ENCODE results near the gene AHNAK2.

The AHNAK2 gene

GRCh38 chr14:104917993-104918392 lies 60.2 kb downstream of the AHNAK2 start:
- no peak overlapping the region for H3K9ac ChIP-seq (ENCODE audit: low read length)
- no peaks in the 10 kb centered on the region for H3K4me1 ChIP-seq (ENCODE audit: low read length)
- TF ChIP-seq EZH2phosphoT487 (IDR thresholded peaks at IDR 0.05; ENCODE audit: low read length) (no peak), EZH2 (optimal IDR thresholded peaks at IDR 0.05; ENCODE audit: low read depth, low read length) (no peak)
- TF ChIP-seq, protein P1, sequence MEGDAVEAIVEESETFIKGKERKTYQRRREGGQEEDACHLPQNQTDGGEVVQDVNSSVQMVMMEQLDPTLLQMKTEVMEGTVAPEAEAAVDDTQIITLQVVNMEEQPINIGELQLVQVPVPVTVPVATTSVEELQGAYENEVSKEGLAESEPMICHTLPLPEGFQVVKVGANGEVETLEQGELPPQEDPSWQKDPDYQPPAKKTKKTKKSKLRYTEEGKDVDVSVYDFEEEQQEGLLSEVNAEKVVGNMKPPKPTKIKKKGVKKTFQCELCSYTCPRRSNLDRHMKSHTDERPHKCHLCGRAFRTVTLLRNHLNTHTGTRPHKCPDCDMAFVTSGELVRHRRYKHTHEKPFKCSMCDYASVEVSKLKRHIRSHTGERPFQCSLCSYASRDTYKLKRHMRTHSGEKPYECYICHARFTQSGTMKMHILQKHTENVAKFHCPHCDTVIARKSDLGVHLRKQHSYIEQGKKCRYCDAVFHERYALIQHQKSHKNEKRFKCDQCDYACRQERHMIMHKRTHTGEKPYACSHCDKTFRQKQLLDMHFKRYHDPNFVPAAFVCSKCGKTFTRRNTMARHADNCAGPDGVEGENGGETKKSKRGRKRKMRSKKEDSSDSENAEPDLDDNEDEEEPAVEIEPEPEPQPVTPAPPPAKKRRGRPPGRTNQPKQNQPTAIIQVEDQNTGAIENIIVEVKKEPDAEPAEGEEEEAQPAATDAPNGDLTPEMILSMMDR (IDR thresholded peaks at IDR 0.05; ENCODE audit: low read length): no peak
- no peak for DNase-seq
- no peaks in the 10 kb centered on the region for H4K20me1 ChIP-seq (ENCODE audit: insufficient read depth, low read length)
- H3K27me3 ChIP-seq (replicated peaks; ENCODE audit: insufficient read depth, low read length): peaks cover 3% of the 10 kb centered on the region; the same call in 1 of the 2 replicates
- H3K4me3 ChIP-seq (ENCODE audit: low read length): no peak overlapping the region
- H2AFZ ChIP-seq (ENCODE audit: low read length): no peak overlapping the region
- H3K36me3 ChIP-seq (replicated peaks; ENCODE audit: insufficient read depth, low read length): no peaks in the 10 kb centered on the region
- no peak overlapping the region for H3K27ac ChIP-seq (ENCODE audit: low read length)
- H3K9me3 ChIP-seq (replicated peaks; ENCODE audit: insufficient read depth, low read length): no peaks in the 10 kb centered on the region
- no peaks in the 10 kb centered on the region for H3K79me2 ChIP-seq (ENCODE audit: low read length)
- H3K4me2 ChIP-seq (ENCODE audit: low read depth, low read length): no peak overlapping the region
- H3F3A ChIP-seq (ENCODE audit: insufficient read depth, low read length): no peaks in the 10 kb centered on the region
- H3K9me2 ChIP-seq (replicated peaks; ENCODE audit: insufficient read depth, low read length): no peaks in the 10 kb centered on the region

DNA sequence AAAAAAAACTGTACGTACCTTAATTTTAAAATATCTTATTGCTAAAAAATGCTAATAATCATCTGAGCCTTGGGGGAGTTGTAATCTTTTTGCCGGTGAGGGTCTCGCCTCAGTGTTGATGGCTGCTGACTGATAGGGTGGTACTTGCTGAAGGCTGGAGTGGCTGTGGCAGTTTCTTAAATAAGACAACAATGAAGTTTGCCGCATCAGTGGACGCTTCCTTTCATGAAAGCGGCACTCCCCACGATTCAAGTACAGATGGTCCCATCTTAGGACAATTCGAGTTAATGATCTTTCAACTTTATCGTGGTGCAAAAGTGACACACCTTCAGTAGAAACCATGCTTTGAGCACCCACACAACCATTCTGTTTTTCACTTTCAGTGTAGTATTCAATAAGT lies 61.1 kb downstream of the AHNAK2 start:
- Histone ChIP-seq H3K4me1 (ENCODE audit: low read length) (no peaks in the 10 kb centered on the region), H4K20me1 (ENCODE audit: insufficient read depth, low read length) (no peaks in the 10 kb centered on the region), H3K9me3 (replicated peaks; ENCODE audit: insufficient read depth, low read length) (no peaks in the 10 kb centered on the region), H3K4me2 (ENCODE audit: low read depth, low read length) (no peak overlapping the region), H3K27ac (ENCODE audit: low read length) (no peak overlapping the region), H3K27me3 (replicated peaks; ENCODE audit: insufficient read depth, low read length) (peaks cover 3% of the 10 kb centered on the region; the same call in 1 of the 2 replicates), H3K9me2 (replicated peaks; ENCODE audit: insufficient read depth, low read length) (no peaks in the 10 kb centered on the region), H3K9ac (ENCODE audit: low read length) (no peak overlapping the region), H3F3A (ENCODE audit: insufficient read depth, low read length) (no peaks in the 10 kb centered on the region), H3K4me3 (ENCODE audit: low read length) (no peak overlapping the region), H3K79me2 (ENCODE audit: low read length) (no peaks in the 10 kb centered on the region), H3K36me3 (replicated peaks; ENCODE audit: insufficient read depth, low read length) (no peaks in the 10 kb centered on the region), H2AFZ (ENCODE audit: low read length) (no peak overlapping the region)
- TF ChIP-seq EZH2phosphoT487 (IDR thresholded peaks at IDR 0.05; ENCODE audit: low read length): no peak
- no peak for TF ChIP-seq EZH2 (optimal IDR thresholded peaks at IDR 0.05; ENCODE audit: low read depth, low read length)
- DNase-seq: no peak

DNA sequence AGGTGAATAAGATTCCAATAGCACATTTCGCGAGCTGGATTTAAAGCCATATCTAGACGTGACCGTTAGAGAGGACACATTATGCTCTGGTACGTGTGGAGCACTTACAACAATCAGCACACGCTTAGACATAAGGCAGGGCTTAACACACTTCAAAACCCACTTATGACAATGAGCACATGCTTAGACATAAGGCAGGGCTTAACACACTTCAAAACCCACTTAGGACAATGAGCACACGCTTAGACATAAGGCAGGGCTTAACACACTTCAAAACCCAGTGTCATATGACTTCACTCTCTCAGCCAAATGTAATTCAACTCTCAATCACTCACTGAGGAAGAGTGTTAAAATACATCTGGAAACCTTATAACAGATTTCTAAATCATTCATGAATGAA lies 64.7 kb downstream of the AHNAK2 start:
- H3K9me2 ChIP-seq (replicated peaks; ENCODE audit: insufficient read depth, low read length): no peaks in the 10 kb centered on the region
- no peaks in the 10 kb centered on the region for H3K36me3 ChIP-seq (replicated peaks; ENCODE audit: insufficient read depth, low read length)
- DNase-seq: no peak
- no peaks in the 10 kb centered on the region for H3K9me3 ChIP-seq (replicated peaks; ENCODE audit: insufficient read depth, low read length)
- no peak overlapping the region for H2AFZ ChIP-seq (ENCODE audit: low read length)
- peaks cover 4% of the 10 kb centered on the region; the same call in 1 of the 2 replicates for H3K4me1 ChIP-seq (ENCODE audit: low read length)
- H3K4me2 ChIP-seq (ENCODE audit: low read depth, low read length): no peak overlapping the region
- no peak overlapping the region for H3K9ac ChIP-seq (ENCODE audit: low read length)
- TF ChIP-seq EZH2phosphoT487 (IDR thresholded peaks at IDR 0.05; ENCODE audit: low read length) (no peak), EZH2 (optimal IDR thresholded peaks at IDR 0.05; ENCODE audit: low read depth, low read length) (no peak)
- TF ChIP-seq, protein P1 (IDR thresholded peaks at IDR 0.05; ENCODE audit: low read length): no peak
- H3K27ac ChIP-seq (ENCODE audit: low read length): no peak overlapping the region
- no peak overlapping the region for H3K4me3 ChIP-seq (ENCODE audit: low read length)
- H4K20me1 ChIP-seq (ENCODE audit: insufficient read depth, low read length): no peaks in the 10 kb centered on the region
- no peaks in the 10 kb centered on the region; the same call in 1 of the 2 replicates for H3F3A ChIP-seq (ENCODE audit: insufficient read depth, low read length)
- no peaks in the 10 kb centered on the region for H3K79me2 ChIP-seq (ENCODE audit: low read length)
- peaks cover 3% of the 10 kb centered on the region; the same call in 1 of the 2 replicates for H3K27me3 ChIP-seq (replicated peaks; ENCODE audit: insufficient read depth, low read length)

- Histone ChIP-seq H2AFZ (ENCODE audit: low read length) (no peak overlapping the region), H3K27me3 (replicated peaks; ENCODE audit: insufficient read depth, low read length) (peaks cover 13% of the 10 kb centered on the region), H3K4me3 (ENCODE audit: low read length) (no peak overlapping the region), H3K4me2 (ENCODE audit: low read depth, low read length) (no peak overlapping the region), H3K9me3 (replicated peaks; ENCODE audit: insufficient read depth, low read length) (no peaks in the 10 kb centered on the region), H3K79me2 (ENCODE audit: low read length) (no peaks in the 10 kb centered on the region), H3F3A (ENCODE audit: insufficient read depth, low read length) (no peaks in the 10 kb centered on the region; the same call in 1 of the 2 replicates), H3K36me3 (replicated peaks; ENCODE audit: insufficient read depth, low read length) (no peaks in the 10 kb centered on the region), H3K27ac (ENCODE audit: low read length) (no peak overlapping the region), H3K4me1 (ENCODE audit: low read length) (peaks cover 4% of the 10 kb centered on the region; the same call in 1 of the 2 replicates), H4K20me1 (ENCODE audit: insufficient read depth, low read length) (no peaks in the 10 kb centered on the region), H3K9me2 (replicated peaks; ENCODE audit: insufficient read depth, low read length) (no peaks in the 10 kb centered on the region), H3K9ac (ENCODE audit: low read length) (no peak overlapping the region)
- TF ChIP-seq, protein P1 (IDR thresholded peaks at IDR 0.05; ENCODE audit: low read length): no peak
- TF ChIP-seq EZH2phosphoT487 (IDR thresholded peaks at IDR 0.05; ENCODE audit: low read length) (no peak), EZH2 (optimal IDR thresholded peaks at IDR 0.05; ENCODE audit: low read depth, low read length) (no peak)
- no peak for DNase-seq
Measured at GRCh38 chr14:104912053-104912452, 66.1 kb downstream of the AHNAK2 start.

All from MM.1S (cell line).